Stimulated activated CD8-positive, alpha-beta memory T cell treated with anti-CD3 and anti-CD28 coated beads, Interleukin-4, amount 100 ng/mL, for 24 hours (primary cell): ENCODE data around the gene PPWD1.
"Not testable (repeated sequence)": the region's sequence is repeated elsewhere in the genome, so short reads cannot be mapped to it uniquely, and the experiment has no call there.

Source experiments
- DNase-seq: peaks from one replicate; pipeline ENCODE4 v3.0.0-alpha.2; 2020; ENCODE audit warnings: low read depth

The PPWD1 gene

GRCh38 chr5:65562731-65563701 is at the start of gene PPWD1, which contains the start of gene CENPK:
Gene PPWD1, plus strand, starts transcription at chr5:65563296. Its CDS starts 15 bp downstream, at chr5:65563311.
Gene CENPK, minus strand, starts transcription at chr5:65563168. Its CDS starts 8,261 bp downstream, at chr5:65554907.
- peak; percentile 92 for DNase-seq

GRCh38 chr5:65525726-65526125 is 37.4 kb upstream of the PPWD1 start:
- DNase-seq: no peak

GRCh38 chr5:65530904-65531303 is 32.2 kb upstream of the PPWD1 start:
- no peak for DNase-seq

- DNase-seq: no peak
Measured at GRCh38 chr5:65535529-65535987, 27.5 kb upstream of the PPWD1 start.

GRCh38 chr5:65539827-65540226 is 23.3 kb upstream of the PPWD1 start:
- no peak for DNase-seq

GRCh38 chr5:65544473-65544872 is 18.6 kb upstream of the PPWD1 start:
- DNase-seq: no peak

GRCh38 chr5:65546141-65546540 is 17.0 kb upstream of the PPWD1 start:
- DNase-seq: no peak

GRCh38 chr5:65548281-65548680 is 14.8 kb upstream of the PPWD1 start:
- DNase-seq: no peak

GRCh38 chr5:65553941-65554340 is 9.2 kb upstream of the PPWD1 start:
- no peak for DNase-seq

- no peak for DNase-seq
Measured at GRCh38 chr5:65555287-65555686, 7.8 kb upstream of the PPWD1 start.

GRCh38 chr5:65556181-65556580 is 6.9 kb upstream of the PPWD1 start:
- DNase-seq: no peak

GRCh38 chr5:65556718-65557117 is 6.4 kb upstream of the PPWD1 start:
- no peak for DNase-seq

- no peak for DNase-seq
Measured at GRCh38 chr5:65563777-65564176, 681 bp downstream of the PPWD1 start.

- no peak for DNase-seq
Measured at GRCh38 chr5:65566505-65566904, 3.4 kb downstream of the PPWD1 start.

- DNase-seq: no peak
Measured at GRCh38 chr5:65570598-65571226, 7.6 kb downstream of the PPWD1 start.

- no peak for DNase-seq
Measured at GRCh38 chr5:65577141-65577540, 14.0 kb downstream of the PPWD1 start.

GRCh38 chr5:65588694-65589093 is 25.6 kb downstream of the PPWD1 start:
- no peak for DNase-seq

- DNase-seq: not testable (repeated sequence)
Measured at GRCh38 chr5:65601761-65602160, 38.7 kb downstream of the PPWD1 start.

- DNase-seq: no peak
Measured at GRCh38 chr5:65611524-65611923, 48.4 kb downstream of the PPWD1 start.

GRCh38 chr5:65612298-65612907 is 49.3 kb downstream of the PPWD1 start:
- DNase-seq: no peak

- DNase-seq: no peak
Measured at GRCh38 chr5:65620021-65620420, 56.9 kb downstream of the PPWD1 start.

- not testable (repeated sequence) for DNase-seq
Measured at GRCh38 chr5:65621961-65622360, 58.9 kb downstream of the PPWD1 start.

GRCh38 chr5:65623482-65623881 is 60.4 kb downstream of the PPWD1 start:
- no peak for DNase-seq
